ENCODE results near the gene C1orf35.

The C1orf35 gene

DNA sequence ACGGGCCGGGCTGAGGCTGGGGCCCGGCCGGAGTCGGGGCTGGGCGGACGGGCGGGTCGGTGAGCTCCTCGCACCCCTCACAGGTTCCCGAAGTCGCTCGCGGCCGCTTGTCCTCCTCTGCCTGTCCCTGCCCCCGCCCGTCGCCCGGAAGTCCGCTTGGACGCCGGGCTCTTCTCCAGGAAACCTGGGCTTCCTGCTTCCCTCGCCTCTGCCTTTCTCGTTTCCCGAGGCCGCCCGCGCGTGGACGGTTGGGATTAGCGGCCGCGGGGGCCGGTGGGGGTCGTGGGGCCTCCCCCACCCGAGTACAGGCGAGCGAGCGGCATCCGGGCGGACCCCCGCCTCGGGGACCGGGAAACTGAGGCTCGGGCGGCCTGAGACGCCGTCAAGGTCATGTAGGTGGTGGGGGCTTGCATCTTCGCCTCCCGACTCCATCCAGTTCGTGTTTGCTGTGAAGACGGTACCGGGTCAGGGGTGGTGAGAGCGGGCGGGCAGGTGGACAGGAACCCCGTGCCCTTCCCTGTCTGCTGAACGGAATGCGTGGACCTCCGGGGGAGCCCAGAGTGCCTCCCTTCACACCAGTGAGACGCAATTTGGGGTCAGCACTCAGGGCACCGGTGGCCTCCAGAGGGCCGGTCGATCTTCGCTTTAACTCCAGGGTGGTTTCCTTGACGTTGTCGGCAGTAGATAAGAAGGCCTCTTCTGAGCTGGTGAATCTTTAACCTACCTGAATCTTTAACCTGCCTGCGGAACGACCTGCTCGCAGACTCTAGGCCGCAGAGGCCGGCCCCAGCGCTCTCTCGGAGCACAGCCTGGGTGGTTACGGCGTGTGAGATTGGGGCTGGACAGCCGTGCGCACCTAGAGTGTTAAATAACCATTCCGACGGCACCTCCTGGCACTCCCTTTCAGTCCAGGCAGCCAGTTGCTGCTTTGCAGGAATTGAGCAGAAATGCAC, 19.9 kb downstream of the C1orf35 start:
- TF ChIP-seq SNAI2 (CRISPR knock-in tag; IDR thresholded peaks at IDR 0.05) (no peak), ISL1 (CRISPR knock-in tag; IDR thresholded peaks at IDR 0.05) (no peak), ZFP30 (CRISPR knock-in tag; IDR thresholded peaks at IDR 0.05) (no peak), RARB (CRISPR knock-in tag; IDR thresholded peaks at IDR 0.05) (no peak), GLIS3 (CRISPR knock-in tag; IDR thresholded peaks at IDR 0.05) (no peak), ESRRG (CRISPR knock-in tag; IDR thresholded peaks at IDR 0.05) (no peak), PPARA (CRISPR knock-in tag; IDR thresholded peaks at IDR 0.05; ENCODE audit: borderline replicate concordance) (no peak), ZNF8 (CRISPR knock-in tag; IDR thresholded peaks at IDR 0.05) (no peak), BACH2 (CRISPR knock-in tag; IDR thresholded peaks at IDR 0.05; ENCODE audit: borderline replicate concordance) (no peak)
- peak; percentile 16 for ATAC-seq

DNA sequence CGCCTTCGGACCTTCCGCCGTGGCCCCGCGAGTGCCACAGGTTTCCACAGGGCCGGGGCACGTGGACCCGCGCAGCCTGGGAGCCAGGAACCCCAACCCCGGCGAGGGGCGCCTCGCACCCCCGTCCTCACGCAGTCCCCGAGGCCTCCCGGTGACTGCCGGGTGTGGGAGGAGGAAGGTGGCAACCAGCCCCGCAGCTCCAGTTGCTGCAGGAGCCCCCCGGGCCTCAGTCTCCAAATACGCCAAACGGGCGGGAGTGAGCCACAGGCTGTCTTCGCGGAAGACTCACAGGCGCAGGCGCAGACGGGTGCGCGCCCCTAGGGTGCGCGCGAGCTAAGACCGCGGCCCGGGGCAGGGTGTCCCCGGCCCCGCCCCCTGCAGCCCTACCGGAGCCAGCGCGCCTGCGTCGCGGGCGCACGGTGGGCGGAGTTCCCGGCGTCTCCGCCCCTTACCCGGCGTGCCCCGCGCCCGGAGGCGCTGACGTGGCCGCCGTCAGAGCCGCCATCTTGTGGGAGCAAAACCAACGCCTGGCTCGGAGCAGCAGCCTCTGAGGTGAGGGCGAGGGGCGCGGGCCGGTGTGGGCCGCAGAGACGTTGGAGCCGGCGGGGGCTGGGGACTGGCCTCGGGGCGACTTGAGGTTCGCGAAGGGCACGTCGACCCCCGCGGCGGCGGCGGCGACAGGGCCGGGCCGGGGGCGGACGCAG, 20.8 kb downstream of the C1orf35 start, which contains the start of gene ARF1:
ARF1 (plus strand) TSS at position 495 of the 704 bp plus-strand sequence. CDS start 14,407 bp downstream, outside the sequence.
- 0 out of 2 replicates have a peak, but pooled peaks have one; percentile 69 for TF ChIP-seq OSR1 (CRISPR knock-in tag; IDR thresholded peaks at IDR 0.05)
- TF ChIP-seq BACH2 (CRISPR knock-in tag; IDR thresholded peaks at IDR 0.05; ENCODE audit: borderline replicate concordance): no peak
- TF ChIP-seq ZNF70 (CRISPR knock-in tag; IDR thresholded peaks at IDR 0.05): no peak
- no peak for TF ChIP-seq ARNTL (CRISPR knock-in tag; IDR thresholded peaks at IDR 0.05; ENCODE audit: borderline replicate concordance, low read depth)
- TF ChIP-seq ESRRG (CRISPR knock-in tag; IDR thresholded peaks at IDR 0.05): no peak
- TF ChIP-seq, protein P1, sequence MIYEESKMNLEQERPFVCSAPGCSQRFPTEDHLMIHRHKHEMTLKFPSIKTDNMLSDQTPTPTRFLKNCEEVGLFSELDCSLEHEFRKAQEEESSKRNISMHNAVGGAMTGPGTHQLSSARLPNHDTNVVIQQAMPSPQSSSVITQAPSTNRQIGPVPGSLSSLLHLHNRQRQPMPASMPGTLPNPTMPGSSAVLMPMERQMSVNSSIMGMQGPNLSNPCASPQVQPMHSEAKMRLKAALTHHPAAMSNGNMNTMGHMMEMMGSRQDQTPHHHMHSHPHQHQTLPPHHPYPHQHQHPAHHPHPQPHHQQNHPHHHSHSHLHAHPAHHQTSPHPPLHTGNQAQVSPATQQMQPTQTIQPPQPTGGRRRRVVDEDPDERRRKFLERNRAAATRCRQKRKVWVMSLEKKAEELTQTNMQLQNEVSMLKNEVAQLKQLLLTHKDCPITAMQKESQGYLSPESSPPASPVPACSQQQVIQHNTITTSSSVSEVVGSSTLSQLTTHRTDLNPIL (CRISPR knock-in tag; IDR thresholded peaks at IDR 0.05; ENCODE audit: low read depth): no peak
- no peak for TF ChIP-seq PATZ1 (CRISPR knock-in tag; IDR thresholded peaks at IDR 0.05; ENCODE audit: borderline replicate concordance)
- TF ChIP-seq, protein P2, sequence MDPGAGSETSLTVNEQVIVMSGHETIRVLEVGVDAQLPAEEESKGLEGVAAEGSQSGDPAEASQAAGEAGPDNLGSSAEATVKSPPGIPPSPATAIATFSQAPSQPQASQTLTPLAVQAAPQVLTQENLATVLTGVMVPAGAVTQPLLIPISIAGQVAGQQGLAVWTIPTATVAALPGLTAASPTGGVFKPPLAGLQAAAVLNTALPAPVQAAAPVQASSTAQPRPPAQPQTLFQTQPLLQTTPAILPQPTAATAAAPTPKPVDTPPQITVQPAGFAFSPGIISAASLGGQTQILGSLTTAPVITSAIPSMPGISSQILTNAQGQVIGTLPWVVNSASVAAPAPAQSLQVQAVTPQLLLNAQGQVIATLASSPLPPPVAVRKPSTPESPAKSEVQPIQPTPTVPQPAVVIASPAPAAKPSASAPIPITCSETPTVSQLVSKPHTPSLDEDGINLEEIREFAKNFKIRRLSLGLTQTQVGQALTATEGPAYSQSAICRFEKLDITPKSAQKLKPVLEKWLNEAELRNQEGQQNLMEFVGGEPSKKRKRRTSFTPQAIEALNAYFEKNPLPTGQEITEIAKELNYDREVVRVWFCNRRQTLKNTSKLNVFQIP (CRISPR knock-in tag; IDR thresholded peaks at IDR 0.05; ENCODE audit: borderline replicate concordance, low read depth): no peak
- peak; percentile 90 for ATAC-seq

DNA sequence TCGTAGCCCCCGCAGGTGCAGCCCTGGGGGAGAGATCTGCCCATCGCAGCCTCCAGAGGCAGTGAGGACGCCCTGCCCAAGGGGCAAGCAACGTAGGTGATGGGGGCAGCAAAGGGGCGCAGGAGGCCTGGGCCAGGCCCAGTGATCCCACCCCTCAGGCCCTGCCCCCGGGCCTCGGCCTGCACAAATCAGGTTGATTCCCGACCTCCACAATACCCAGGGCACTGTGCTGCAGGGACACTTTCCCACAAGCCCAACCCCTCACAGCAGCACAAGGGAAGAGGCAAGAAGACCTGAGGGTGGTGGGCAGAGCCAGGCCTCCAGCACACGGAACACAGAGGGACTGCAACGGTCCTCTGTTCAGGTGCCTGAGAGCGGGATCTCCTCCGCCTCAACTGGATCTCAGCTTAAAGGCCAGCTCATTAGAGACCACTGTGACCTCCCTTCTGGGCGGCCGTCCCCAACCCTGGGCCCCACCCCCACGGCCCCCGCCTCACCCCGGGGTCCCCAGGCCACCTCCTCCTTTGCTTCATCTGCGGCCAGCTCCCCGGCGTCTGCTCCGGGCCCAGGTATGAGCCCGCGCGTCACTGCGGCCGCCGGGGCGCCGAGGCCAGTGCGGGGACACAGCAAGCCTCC, 21.4 kb downstream of the C1orf35 start:
- peak; percentile 33 for ATAC-seq
- TF ChIP-seq, protein P2 (CRISPR knock-in tag; IDR thresholded peaks at IDR 0.05; ENCODE audit: borderline replicate concordance, low read depth): no peak
- TF ChIP-seq ZFP30 (CRISPR knock-in tag; IDR thresholded peaks at IDR 0.05) (no peak), ISL1 (CRISPR knock-in tag; IDR thresholded peaks at IDR 0.05) (no peak), ZNF8 (CRISPR knock-in tag; IDR thresholded peaks at IDR 0.05) (no peak), ZNF70 (CRISPR knock-in tag; IDR thresholded peaks at IDR 0.05) (no peak; the same call in 1 of the 2 replicates), SNAI2 (CRISPR knock-in tag; IDR thresholded peaks at IDR 0.05) (no peak), ARNTL (CRISPR knock-in tag; IDR thresholded peaks at IDR 0.05; ENCODE audit: borderline replicate concordance, low read depth) (no peak)
- TF ChIP-seq, protein P3, sequence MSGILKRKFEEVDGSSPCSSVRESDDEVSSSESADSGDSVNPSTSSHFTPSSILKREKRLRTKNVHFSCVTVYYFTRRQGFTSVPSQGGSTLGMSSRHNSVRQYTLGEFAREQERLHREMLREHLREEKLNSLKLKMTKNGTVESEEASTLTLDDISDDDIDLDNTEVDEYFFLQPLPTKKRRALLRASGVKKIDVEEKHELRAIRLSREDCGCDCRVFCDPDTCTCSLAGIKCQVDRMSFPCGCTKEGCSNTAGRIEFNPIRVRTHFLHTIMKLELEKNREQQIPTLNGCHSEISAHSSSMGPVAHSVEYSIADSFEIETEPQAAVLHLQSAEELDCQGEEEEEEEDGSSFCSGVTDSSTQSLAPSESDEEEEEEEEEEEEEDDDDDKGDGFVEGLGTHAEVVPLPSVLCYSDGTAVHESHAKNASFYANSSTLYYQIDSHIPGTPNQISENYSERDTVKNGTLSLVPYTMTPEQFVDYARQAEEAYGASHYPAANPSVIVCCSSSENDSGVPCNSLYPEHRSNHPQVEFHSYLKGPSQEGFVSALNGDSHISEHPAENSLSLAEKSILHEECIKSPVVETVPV (CRISPR knock-in tag; IDR thresholded peaks at IDR 0.05): no peak
